Measurements from ENCODE around the gene ASTN2. TPM values are rescaled to one million over a fixed set of nuclear protein-coding genes. Genes with fewer than 3 reads are reported as not detected.
"Not testable (repeated sequence)": the region's sequence is repeated elsewhere in the genome, so short reads cannot be mapped to it uniquely, and the experiment has no call there.

Gene ASTN2
- total and polyA plus RNA-seq, 10 of the 15 experiments (the other 5 are each of a cell fraction or from before 2014, with no cell fraction given), result 1.4 to 15.7 (median 7.0) TPM

DNA sequence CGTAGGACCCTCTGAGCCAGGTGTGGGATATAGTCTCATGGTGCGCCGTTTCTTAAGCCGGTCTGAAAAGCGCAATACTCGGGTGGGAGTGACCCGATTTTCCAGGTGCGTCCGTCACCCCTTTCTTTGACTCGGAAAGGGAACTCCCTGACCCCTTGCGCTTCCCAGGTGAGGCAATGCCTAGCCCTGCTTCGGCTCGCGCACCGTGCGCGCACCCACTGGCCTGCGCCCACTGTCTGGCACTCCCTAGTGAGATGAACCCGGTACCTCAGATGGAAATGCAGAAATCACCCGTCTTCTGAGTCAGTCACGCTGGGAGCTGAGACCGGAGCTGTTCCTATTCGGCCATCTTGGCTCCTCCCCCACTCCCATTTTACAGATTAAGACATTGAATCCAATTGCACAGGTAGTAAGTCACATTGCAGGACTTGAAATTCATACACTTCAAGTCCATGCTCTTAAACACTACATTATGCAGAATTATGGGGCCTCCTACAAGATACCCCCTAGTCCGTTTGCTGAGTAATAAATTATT lies 343.1 kb downstream of the ASTN2 start:
- POLR2A ChIA-PET; H3K9me3 ChIP-seq (replicated peaks; ENCODE audit: control insufficient read depth, insufficient read depth, low read length); H3K27me3 ChIP-seq (replicated peaks in 1 of 2; ENCODE audit: control insufficient read depth in 2 of 2, insufficient read depth in 2 of 2, low read length in 1 of 2); ATAC-seq; H3K4me2 ChIP-seq (ENCODE audit: control insufficient read depth, insufficient read depth); FAIRE-seq; BruUV-seq (replicated peaks); H3K4me1 ChIP-seq (ENCODE audit: control insufficient read depth, insufficient read depth, low read length); H4K20me1 ChIP-seq (ENCODE audit: control insufficient read depth, insufficient read depth); H3K9ac ChIP-seq (ENCODE audit: control insufficient read depth, insufficient read depth, low read length); RAD21 ChIA-PET (ENCODE audit: unreplicated experiment); in situ Hi-C loops (cut with MboI); H3K79me2 ChIP-seq (ENCODE audit: control insufficient read depth, insufficient read depth, low read length); SMC1A ChIA-PET (ENCODE audit: uncharacterized antibody, unreplicated experiment); H2AFZ ChIP-seq (ENCODE audit: control insufficient read depth, low read depth, low read length); CTCF ChIA-PET; H3K27ac ChIP-seq (ENCODE audit: control insufficient read depth, insufficient read depth); H3K36me3 ChIP-seq (ENCODE audit: control insufficient read depth in 2 of 2, insufficient read depth in 2 of 2, low read length in 1 of 2); DNase-seq (ENCODE audit: low read depth, low spot score); intact Hi-C loops (cut with micrococcal nuclease; ENCODE audit: unreplicated experiment); H3K4me3 ChIP-seq: not testable (repeated sequence)
- 61% methylated on average over 23 of the region's 24 CpGs for WGBS (ENCODE audit: insufficient coverage, insufficient replicate concordance, low lambda C conversion rate, missing lambda C conversion rate)

DNA sequence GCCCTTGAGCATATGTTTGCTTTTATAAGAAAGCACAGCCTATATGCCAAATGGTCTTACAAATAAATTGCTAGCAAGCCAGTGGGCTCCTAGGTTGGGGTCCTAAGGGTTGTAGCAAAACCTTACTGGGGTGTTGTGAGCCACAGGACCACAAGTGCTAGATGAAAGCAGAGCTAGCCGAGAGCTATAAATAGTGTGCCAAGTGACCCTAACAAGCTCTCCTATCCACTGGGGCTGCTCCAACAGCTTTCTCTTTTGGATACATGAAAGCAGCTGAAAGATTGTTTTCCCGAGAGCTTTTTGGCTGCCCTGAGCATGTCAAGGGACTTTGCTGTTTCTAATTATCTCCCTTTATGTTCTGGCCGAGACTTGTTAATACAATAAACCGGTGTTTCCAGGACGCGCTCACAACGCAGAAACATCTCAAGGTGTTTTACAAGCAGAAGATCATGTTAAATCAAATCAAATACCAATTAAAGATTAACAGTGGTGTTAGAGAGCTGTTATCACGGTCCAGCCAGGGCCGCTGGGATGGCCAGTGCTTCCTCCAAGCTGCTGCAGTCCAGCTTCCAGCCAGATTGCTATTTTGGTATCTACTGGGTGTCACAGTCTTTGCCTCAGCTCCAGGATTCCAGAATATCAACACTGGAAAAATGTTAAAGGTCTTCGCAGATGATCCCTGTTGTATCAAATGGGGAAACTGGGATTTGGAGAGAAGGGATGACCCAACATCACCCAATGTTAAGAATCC lies 351.0 kb downstream of the ASTN2 start:
- H3K27me3 ChIP-seq (replicated peaks in 1 of 2; ENCODE audit: control insufficient read depth in 2 of 2, insufficient read depth in 2 of 2, low read length in 1 of 2), result no peaks in the 10 kb centered on the region
- no peak overlapping the region for H3K9ac ChIP-seq (ENCODE audit: control insufficient read depth, insufficient read depth, low read length)
- SMC1A ChIA-PET (ENCODE audit: uncharacterized antibody, unreplicated experiment), result no interaction called here
- H3K36me3 ChIP-seq (ENCODE audit: control insufficient read depth in 2 of 2, insufficient read depth in 2 of 2, low read length in 1 of 2), result no peaks in the 10 kb centered on the region
- H3K4me1 ChIP-seq (ENCODE audit: control insufficient read depth, insufficient read depth, low read length), result no peaks in the 10 kb centered on the region
- no peak overlapping the region for H3K4me3 ChIP-seq
- WGBS (ENCODE audit: insufficient coverage, insufficient replicate concordance, low lambda C conversion rate, missing lambda C conversion rate), result 49% methylated on average over 10 of the region's 10 CpGs
- H3K4me2 ChIP-seq (ENCODE audit: control insufficient read depth, insufficient read depth), result no peak overlapping the region
- intact Hi-C loops (cut with micrococcal nuclease; ENCODE audit: unreplicated experiment) (no loop called here), in situ Hi-C loops (cut with MboI) (no loop called here)
- DNase-seq (ENCODE audit: low read depth, low spot score) (no peak), ATAC-seq (no peak), FAIRE-seq (no peak)
- no TSS peak for BruUV-seq (replicated peaks)
- H2AFZ ChIP-seq (ENCODE audit: control insufficient read depth, low read depth, low read length), result no peak overlapping the region
- POLR2A ChIA-PET, result no interaction called here
- H3K27ac ChIP-seq (ENCODE audit: control insufficient read depth, insufficient read depth), result no peak overlapping the region
- RAD21 ChIA-PET (ENCODE audit: unreplicated experiment), result interaction anchor here (1.0 kb wide), 1 partner anchor 8 kb away, joined by 4 read pairs; no protein-coding TSS in a partner anchor
- CTCF ChIA-PET, result interaction anchor here (0.6 to 1.3 kb wide), 2 partner anchors 11 to 260 kb away, joined by 3 to 4 read pairs; no protein-coding TSS in a partner anchor
- H4K20me1 ChIP-seq (ENCODE audit: control insufficient read depth, insufficient read depth), result no peaks in the 10 kb centered on the region
- H3K79me2 ChIP-seq (ENCODE audit: control insufficient read depth, insufficient read depth, low read length), result no peaks in the 10 kb centered on the region
- no peaks in the 10 kb centered on the region for H3K9me3 ChIP-seq (replicated peaks; ENCODE audit: control insufficient read depth, insufficient read depth, low read length)
- TF ChIP-seq NR2C1 (IDR thresholded peaks at IDR 0.05) (no peak), YY1 (IDR thresholded peaks at IDR 0.05; ENCODE audit: low read depth, low read length) (no peak), ZNF384 (IDR thresholded peaks at IDR 0.05; ENCODE audit: borderline replicate concordance, low read depth, low read length) (no peak), ATF7 (IDR thresholded peaks at IDR 0.05; ENCODE audit: low read depth) (no peak), PAX5 (IDR thresholded peaks at IDR 0.05; ENCODE audit: borderline replicate concordance, low read depth, low read length) (no peak), CEBPB (IDR thresholded peaks at IDR 0.05; ENCODE audit: borderline replicate concordance in 1 of 2, low read depth in 2 of 2, low read length in 2 of 2) (no peak)
- TF ChIP-seq, protein P1, sequence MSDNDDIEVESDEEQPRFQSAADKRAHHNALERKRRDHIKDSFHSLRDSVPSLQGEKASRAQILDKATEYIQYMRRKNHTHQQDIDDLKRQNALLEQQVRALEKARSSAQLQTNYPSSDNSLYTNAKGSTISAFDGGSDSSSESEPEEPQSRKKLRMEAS (IDR thresholded peaks at IDR 0.05; ENCODE audit: low read depth, low read length), result no peak
